Activated CD8-positive, alpha-beta memory T cell treated with anti-CD3 and anti-CD28 coated beads, Interleukin-2, amount 50 U/mL, for 24 hours (primary cell): ENCODE data around the gene KCTD16.

Experiments
- DNase-seq: peaks from one replicate; pipeline ENCODE4 v3.0.0-alpha.2; 2020; ENCODE audit errors: extremely low read depth

The KCTD16 gene

DNA sequence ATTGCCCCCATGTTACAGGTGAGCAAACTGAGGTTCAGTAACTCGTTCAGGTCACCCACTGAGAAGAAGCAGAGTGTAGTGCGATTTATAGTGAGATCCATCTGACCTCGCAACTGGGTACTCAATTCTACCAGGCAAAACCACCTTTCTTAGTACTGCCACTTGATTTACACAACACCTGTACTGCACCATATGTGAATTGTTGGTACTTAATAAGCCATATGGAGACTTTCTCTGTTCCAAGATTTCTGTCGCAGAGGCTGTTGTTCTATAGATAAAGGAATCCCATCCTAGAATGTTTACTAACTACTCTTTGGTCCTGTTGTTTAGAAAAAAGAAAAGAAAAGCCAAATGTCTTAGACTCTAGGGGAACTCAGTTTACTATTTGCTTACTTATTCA lies 287.5 kb downstream of the KCTD16 start:
- DNase-seq: no peak

DNA sequence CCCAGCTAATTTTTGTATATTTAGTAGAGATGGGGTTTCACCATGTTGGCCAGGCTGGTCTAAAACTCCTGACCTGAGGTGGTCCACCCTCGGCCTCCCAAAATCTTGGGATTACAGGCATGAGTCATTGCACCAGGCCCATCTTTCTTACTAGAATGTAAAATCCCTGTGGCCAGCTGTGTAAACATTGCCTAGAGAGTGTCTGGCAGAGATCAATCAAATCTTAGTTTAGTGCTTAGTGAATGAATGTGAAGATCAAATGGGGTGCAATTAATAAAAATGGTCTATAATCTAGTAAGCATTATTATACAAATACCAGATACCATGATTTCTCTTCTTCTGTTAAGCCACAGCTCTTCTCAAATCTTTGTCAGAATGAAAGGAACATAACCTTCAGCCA lies 289.9 kb downstream of the KCTD16 start:
- DNase-seq: no peak

DNA sequence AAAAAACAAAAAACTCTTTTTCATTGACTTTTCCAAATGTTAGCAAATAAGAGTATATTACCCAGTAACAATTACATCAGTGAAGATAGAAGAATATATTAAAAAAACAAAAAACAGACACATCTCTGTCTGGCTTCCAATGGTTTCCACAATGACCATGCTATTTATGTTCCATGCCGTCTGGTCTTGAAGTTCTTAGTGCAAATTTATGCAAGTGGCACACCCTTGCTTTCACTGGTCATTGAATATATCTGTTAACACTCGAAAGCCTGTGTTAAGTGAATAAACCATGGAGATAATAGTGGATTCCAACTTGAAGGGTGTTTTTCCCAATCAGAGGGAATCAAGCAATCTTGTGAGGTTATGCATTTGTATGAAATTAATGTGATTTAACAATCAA lies 291.9 kb downstream of the KCTD16 start:
- no peak for DNase-seq

DNA sequence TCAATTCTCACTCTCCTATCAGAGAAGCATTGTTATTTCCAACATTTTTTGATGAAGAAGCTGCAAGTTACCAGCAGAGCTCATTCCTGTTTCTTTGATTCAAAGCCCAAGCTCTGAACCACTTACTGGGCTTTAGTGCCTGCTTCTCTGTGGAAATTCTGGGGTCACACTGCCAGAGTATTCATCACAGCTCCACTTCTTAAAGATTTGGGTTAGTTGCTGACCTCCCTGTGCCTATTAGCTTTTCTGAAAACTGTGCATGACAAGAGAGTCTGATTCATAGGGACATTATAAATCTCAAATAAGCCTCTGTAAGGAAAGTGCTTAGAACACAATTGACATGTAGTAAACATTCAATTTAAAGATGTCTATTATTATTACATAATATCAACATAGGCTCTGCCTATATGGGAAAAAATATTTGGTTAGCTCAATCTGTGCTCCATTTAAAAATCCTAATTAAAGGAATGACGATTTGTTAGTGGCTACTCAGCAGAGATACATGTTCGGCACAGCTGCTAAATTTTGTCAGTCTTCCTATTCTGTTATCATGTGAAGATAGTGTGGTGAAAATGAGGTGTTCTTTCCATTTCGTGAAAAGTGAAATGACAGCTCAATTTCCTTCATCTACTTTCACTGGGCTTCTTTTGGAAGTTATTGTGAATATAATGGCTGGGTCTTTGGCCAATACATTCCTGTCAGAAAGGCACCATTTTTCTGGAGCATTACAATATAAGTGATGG lies 293.0 kb downstream of the KCTD16 start:
- DNase-seq: no peak

DNA sequence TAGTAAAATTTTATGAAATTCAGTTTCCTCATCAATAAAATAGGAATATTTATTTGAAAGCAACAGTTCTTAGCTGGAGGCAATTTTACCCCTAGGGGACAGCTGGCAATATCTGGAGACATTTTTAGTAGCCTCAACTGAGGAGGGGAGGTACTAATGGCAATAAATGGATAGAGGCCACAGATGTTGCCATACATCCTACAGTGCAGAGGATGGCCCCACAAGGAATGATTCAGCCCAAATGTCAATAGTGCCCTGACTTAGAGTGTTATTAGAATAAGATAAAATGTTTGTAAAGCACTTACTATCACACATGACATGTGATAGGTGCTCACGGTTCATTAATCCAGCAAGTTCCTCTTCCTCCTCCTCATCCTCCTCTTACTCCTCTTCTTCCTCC lies 293.6 kb downstream of the KCTD16 start:
- no peak for DNase-seq

DNA sequence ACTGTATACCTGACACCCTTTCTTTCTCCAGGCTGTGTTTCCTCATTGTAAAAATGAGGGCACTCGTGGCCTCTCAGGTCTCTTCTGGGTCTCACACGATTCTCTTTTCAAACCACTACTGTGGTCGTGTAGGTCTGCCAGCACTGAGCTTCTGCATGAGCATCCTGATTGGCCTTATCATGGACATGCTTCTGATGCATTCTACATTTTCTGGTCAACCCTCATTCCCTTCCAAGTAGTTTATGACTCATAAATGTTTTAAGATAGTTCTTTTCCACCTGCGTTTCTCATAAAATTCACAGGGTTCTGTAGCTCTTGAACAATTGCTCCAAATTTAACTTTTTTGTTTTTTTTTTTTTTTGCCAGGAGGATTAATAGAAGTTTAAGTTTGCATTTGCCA lies 294.8 kb downstream of the KCTD16 start:
- no peak for DNase-seq

DNA sequence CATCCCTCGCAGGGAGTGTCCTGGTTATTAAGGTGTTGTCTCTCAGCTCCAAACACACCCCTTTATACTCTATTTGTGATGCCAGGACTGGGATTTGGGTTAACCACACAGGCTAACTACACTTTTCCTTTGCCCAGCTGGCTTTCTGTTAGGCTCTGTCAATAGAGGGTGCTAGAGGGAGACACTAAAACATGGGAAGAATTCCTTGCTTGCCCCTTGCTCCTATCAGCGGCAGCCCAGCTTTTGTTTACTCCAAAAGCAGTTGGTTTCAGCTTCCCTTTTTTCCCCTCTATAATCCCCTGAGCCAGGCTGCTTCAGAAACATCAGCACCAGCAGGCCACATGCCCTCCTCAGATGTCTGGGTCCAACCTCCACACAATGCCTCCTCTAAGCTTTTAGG lies 297.1 kb downstream of the KCTD16 start:
- no peak for DNase-seq

DNA sequence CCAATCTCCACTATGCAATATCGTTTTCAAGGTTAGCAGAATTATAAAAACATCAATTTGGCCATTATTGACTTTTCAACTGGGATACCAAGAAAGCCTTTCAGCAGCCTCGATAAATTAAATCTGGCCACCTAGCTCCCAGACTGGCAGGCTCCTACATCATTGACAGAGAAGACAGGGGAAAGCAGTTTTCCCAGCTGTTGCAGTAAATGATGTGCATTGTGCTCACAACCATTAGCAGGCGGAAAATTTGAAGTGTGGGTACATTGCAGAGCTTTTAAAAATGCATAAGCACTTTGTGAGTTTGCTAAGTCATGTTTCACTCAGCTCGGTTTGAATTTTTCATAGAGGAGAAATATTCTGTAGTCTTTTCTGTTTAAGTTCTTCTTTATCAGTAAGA lies 297.9 kb downstream of the KCTD16 start:
- no peak for DNase-seq

DNA sequence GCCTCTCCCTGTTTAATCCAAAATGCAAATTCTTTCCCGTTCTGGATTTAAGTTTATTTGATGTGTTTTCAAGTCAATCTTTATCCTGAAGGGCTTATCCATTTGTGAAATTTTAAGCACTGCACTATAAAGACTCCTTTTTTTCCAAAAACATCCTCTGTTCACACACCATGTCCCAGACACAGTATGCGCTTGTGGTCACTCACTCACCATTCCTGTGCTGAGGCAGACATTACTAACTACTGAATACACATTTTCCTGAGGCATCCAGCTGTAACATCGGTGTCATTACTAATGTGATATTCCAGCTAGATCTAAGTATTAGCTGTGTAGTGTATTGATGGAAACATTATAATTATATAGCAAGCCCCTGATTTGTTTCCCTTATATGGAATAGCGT lies 298.4 kb downstream of the KCTD16 start:
- no peak for DNase-seq

DNA sequence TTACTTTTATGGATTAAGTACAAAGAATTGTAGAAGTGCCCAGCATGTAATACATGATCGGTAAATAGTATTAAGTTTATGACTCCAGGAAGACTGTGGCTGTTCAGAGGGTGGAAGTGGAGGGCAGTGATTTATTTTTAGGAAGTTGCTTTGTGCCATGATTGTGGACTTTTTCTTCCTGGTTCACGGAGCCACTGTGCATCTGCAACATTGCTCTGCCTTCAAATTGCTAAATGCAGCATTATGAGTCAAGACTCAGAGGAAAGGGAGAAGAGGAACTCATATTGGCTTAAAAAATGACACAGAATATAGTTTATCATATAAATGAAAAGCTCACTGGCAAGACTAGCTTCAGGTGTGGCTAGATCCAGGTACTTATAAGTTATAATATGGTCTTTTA lies 301.5 kb downstream of the KCTD16 start:
- no peak for DNase-seq

DNA sequence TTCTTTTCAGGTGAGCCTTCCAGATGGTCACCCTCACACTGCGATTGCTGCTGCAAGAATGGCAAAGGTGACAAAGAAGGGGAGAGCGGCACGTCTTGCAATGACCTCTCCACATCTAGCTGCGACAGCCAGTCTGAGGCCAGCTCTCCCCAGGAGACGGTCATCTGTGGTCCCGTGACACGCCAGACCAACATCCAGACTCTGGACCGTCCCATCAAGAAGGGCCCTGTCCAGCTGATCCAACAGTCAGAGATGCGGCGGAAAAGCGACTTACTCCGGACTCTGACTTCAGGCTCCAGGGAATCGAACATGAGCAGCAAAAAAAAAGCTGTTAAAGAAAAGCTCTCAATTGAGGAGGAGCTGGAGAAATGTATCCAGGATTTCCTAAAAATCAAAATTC lies 303.0 kb downstream of the KCTD16 start:
- DNase-seq: no peak

DNA sequence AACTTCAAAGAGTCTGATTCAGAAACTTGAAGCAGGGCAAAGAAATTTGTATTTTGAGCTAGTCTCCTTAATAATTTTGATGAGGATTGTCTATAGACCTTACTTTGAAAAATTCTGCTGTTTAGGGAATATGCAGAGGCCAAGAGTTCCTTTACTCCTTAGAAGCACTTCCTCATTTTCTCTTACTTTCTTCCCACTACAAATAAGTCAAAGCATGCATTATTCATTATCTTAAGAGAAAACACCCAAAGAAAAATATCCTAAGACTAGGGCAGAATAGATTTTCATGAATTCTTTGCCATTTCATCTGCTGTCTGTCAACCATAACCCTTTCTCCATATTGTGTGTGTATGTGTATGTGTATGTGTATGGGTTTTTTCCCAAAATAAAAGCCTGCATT lies 307.9 kb downstream of the KCTD16 start:
- DNase-seq: no peak

DNA sequence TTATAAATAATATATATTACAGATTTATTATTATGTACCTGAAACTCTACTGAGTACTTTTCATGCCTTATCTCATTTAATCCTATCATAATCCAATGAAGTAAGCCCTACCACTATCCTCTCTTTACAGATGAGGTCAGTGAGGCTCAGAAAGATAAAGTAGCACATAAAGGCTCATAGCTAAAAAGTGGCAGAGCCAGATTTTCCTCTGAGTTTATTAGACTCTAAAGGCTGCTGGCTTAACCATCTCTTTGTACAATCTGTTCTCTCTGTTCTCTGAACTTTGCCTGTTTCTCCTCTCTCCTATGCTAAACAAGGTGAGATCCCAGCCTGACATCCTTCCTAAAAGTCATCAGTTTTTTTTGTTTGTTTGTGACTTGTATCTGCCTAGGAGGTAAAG lies 311.2 kb downstream of the KCTD16 start:
- no peak for DNase-seq

DNA sequence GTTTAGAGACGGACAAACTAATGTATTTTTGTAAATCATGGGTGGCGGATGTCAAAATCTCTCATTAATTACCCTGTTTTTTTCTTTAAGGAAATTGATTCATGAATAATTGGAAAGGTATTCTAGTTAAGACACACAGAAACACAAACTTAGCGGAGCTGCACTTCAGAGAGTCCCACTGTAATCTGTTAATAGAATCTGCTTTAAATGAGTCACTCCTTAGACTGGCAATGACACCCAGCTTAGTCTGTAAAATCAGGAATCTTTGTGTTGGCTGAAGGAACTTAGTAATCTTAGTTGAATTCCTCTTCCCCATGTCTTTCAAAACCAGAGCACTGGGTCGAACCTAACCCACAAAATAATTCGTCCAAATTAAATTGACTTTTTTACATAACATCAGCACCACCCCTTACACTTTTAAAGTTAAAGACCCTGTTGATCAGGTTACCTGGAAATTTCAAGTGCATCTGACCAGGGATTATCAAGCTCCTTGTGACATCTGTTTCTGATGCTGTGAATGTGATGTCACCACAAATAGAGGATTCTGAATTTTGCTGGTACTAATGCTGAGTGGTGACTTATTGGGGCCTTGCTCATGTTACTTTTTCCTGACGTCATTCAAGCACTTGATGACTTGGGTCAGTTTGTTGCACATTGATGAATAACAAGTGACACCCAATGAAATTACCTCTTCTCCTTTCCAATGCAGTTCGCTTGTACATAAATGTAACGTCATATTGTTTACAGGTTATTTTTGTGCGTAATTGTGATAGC lies 313.6 kb downstream of the KCTD16 start:
- DNase-seq: no peak

DNA sequence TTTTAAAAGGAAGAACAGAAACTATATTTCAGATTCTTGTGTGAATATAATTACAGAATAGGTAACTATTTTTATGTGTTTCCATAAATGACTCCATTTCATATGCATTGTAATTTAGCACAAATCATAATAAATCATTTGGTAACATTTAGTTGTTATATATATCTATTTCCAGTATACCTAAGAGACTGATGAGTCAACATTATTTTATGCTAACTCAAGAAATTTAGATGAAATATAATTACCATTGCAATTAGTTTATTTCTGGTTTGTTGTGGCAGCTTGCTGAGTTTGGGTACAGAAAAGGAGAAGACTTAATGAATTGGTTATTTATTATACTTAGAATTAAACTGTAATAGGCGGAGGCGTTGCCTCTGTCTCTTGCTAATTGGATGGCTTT lies 314.9 kb downstream of the KCTD16 start:
- no peak for DNase-seq

DNA sequence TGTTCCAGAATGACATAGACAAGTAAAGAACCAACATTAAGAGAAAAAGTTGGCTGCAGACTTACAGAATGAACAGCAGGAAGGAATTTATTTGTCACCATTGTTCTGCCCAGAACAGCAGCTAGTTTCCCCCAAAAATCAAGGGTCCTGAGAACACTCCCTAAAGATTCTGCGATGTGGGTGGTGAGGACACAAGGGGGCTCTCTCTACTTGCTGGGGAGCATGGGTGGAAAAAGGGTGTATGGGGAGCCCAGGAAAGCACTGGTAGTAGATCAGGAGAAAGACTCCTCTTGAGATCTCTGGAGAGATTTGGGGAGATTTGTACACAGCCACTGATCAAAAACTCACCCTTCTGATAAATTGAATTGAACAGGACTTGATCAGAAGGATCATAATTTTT lies 316.5 kb downstream of the KCTD16 start:
- no peak for DNase-seq

DNA sequence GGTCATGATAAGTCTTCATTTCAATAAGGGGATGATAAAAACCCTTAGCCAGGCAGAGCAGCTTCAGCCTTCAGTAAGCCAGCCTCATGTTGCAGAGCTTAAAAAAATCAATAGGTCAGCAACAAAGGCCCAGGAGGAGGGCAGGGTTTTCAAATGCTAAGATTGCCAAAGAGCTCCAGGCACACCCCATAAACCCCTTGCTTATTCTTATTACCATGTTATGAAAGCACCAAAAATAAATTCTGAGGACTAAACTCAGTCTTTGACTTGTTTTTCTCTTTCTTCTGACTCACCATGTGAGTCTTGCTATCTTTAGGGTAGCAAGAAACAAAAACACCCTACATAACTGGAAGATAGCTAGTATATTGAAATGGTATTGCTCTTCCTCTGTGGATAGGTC lies 317.1 kb downstream of the KCTD16 start:
- no peak for DNase-seq

DNA sequence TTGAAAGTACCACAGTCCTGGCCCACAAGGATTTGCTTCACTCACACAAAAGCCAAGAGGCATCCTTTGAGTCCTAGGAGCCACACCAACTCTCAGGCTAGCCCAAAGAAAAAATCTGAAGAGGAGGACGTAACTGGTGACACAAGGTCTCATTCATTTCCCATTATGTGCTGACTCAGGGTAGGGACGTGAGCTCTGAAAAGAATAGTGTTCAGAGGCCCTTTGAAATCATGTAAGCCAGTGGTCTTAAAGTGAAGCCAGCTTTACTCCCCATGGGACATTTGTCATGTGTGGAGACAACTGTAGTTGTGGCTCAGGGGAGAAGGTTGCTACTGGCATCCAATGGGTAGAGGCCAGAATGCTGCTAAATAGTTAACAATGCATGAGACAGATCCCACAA lies 332.4 kb downstream of the KCTD16 start:
- DNase-seq: no peak

DNA sequence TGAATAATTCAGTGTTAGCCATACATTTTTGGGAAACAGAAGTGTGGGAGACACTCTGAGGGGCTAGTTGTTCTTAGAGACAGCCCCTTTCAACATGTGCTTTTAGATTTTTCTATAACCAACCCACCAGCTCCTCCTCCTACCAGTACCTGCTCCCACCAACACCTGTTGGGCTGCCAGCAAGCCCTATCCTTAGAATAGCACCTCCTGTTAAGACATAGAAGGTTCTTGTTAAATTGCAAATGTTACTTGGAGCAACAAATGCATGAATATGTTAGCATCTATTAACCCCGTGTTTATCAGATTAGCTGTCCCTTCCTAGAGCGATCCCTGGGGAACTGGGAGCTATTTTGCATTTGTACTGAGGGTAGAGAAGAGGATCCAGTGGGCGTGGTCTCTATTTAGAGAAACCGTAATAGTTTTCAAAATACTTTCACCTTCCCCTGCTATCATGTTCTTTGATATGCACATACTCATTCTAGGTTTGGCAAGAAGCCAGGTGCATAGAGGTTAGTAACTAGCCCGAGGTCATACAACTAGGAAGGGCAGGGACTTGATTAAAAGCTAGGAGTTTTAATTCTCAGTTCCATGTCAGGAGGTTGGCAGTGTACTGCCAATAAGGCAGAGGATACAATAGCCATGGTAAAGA lies 334.4 kb downstream of the KCTD16 start:
- no peak for DNase-seq

DNA sequence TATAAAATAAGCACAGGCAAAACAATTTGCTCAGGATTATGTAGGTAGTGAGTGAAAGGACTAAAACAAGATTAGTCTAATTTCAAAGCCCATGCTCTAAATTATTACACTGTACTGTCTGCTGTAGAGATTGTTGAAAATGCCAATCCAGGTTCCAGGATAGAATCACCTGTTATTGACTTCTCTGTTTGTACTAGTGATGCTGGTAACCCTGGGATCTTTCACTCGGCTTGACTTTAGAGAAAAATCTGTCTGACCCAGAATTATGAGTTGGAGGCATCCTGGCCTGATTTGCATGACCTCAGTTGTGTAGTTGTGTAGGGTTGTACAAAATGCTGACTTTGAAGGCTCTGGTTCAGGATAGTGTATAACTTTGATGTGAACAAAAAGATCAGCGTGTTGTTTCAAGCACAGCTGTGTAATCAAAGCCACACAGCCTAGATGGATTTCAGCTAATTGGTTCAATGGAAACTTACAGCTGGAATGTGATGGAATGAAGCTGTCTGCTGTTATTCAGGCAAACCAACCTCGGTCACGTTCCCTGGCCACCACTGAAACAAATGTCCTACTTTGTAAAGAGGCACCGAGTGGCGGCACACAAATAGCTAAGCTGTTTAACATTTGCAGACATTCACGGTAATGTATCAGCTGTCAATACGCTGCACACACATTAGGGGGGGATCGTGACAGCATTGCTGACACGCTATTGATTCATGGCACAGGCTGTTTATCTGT lies 340.3 kb downstream of the KCTD16 start:
- DNase-seq: no peak

DNA sequence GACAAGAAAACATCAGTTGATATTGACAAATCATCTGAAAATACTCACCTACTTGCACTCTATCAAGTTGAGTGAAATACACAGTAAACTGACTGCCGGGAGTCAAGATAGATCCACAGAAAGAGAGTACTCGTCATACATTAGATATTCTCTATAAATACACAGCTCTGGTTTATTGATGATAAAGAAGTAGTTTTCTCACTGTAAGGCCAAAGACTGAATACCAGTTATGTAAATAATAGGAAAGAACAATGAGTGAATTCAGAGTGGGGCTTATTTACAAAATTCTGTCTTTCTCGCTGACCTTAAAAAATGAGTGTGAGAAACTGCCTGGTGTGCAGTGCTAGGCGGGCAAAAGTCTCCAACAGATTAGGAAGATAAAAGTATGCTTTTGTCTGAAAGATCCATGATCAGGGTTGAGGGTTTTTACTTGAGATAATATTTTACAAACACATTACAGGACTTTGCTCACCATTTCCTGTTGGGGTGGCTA lies 341.0 kb downstream of the KCTD16 start:
- no peak for DNase-seq

DNA sequence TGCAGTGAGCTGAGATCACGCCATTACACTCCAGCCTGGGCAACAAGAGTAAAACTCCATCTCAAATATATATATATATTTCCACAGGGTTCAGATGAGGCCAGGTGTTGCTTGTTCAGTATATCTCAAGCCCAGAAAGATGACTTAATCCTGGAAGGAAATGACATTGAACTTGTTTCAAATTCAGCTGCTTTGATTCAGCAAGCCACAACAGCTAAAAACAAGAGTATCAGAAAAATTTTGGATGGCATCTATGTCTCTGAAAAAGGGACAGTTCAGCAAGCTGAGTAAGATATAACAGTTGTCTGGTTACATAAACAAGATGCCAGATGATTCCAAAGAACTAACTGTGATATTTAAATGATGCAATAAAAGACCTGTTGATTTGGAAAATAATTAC lies 352.0 kb downstream of the KCTD16 start:
- no peak for DNase-seq
